LNCaP clone FGC (cell line): ENCODE results near the gene GPR35.
A peak's percentile ranks its signal among the peaks of the same experiment; 100 is the strongest.

ENCODE experiments used
- DNase-seq: peaks from one replicate; pipeline ENCODE4 v3.0.0-alpha.2; 2011; ENCODE audit warnings: low read depth
- H3K4me3 ChIP-seq: 2 replicates; pipeline ENCODE4 v1.5.1; 2011; ENCODE audit warnings: mild to moderate bottlenecking, low read depth, low read length, control low read depth
- CTCF ChIP-seq: IDR thresholded peaks from 2 replicates; pipeline ENCODE4 v1.5.1; 2012; ENCODE audit warnings: mild to moderate bottlenecking; ENCODE audit not compliant: control insufficient read depth, insufficient read depth; ENCODE audit errors: extremely low read depth

GPR35 gene

GRCh38 chr2:240579071-240579762 is 46.1 kb upstream of the GPR35 start:
- no peak for TF ChIP-seq CTCF

GRCh38 chr2:240579771-240580614 is 45.3 kb upstream of the GPR35 start:
- DNase-seq = no peak
- 0 out of 2 replicates have a peak, but pooled peaks have one; percentile 16 for TF ChIP-seq CTCF
- no peak overlapping the region for H3K4me3 ChIP-seq

More at GRCh38 chr2:240579071-240579762, 46.1 kb upstream of the GPR35 start:
- no peak overlapping the region for H3K4me3 ChIP-seq
- no peak for DNase-seq

GRCh38 chr2:240581811-240582210 is 43.5 kb upstream of the GPR35 start:
- no peak overlapping the region for H3K4me3 ChIP-seq
- DNase-seq = no peak
- TF ChIP-seq CTCF = no peak

- TF ChIP-seq CTCF = no peak
- no peak overlapping the region for H3K4me3 ChIP-seq
- no peak for DNase-seq
Observed at GRCh38 chr2:240582781-240583180, 42.5 kb upstream of the GPR35 start.

GRCh38 chr2:240583774-240584173 is 41.5 kb upstream of the GPR35 start:
- no peak for TF ChIP-seq CTCF
- DNase-seq = no peak
- no peak overlapping the region for H3K4me3 ChIP-seq

GRCh38 chr2:240584486-240585031 is 40.7 kb upstream of the GPR35 start:
- no peak for TF ChIP-seq CTCF
- peak overlapping the region; percentile 83 for H3K4me3 ChIP-seq
- no peak for DNase-seq
